PC-3 (cell line): ENCODE results near the gene CTPS1. TPM values are rescaled to one million over a fixed set of nuclear protein-coding genes. Genes with fewer than 3 reads are reported as not detected.

Source experiments
- ATAC-seq: fragments of 200-7000 bp; cut with Tn5 transposase; 2 replicates; pipeline ENCODE4 v1.9.1; 2020; ENCODE audit warnings: mild to moderate bottlenecking, moderate library complexity
- BruUV-seq: library from RNA; stranded (reverse); fragments of 400-500 nt; replicated peaks from 2 replicates; lab custom pipeline; 2021; lab: Mats Ljungman, UMichigan
- CTCF ChIA-PET: fragments of 300-600 bp; sonication (Branson Sonifier 250); formaldehyde crosslinking; loops from one replicate; lab custom pipeline; 2022; ENCODE audit warnings: antibody characterized with exemption; lab: Charles Lee
- POLR2A ChIA-PET: fragments of 300-600 bp; sonication (Branson Sonifier 250); formaldehyde crosslinking; loops from one replicate; lab custom pipeline; 2022; ENCODE audit warnings: antibody characterized with exemption; ENCODE audit not compliant: unreplicated experiment; lab: Charles Lee
- DNase-seq: peaks from one replicate; pipeline ENCODE4 v3.0.0-alpha.2; 2015
- H2AFZ ChIP-seq: fragments of 300-600 bp; sonication (generic); 2 replicates; pipeline ENCODE4 v1.6.0; 2016; ENCODE audit warnings: antibody characterized with exemption, low read length
- H3F3A ChIP-seq: fragments of 300-600 bp; sonication (generic); one replicate; pipeline ENCODE4 v1.6.0; 2017; ENCODE audit warnings: antibody characterized with exemption, low read length, control low read depth, mild to moderate bottlenecking; ENCODE audit not compliant: unreplicated experiment
- H3K27ac ChIP-seq: fragments of 300-600 bp; sonication (generic); 2 replicates; pipeline ENCODE4 v1.5.1; 2016; ENCODE audit warnings: mild to moderate bottlenecking, low read length
- H3K27me3 ChIP-seq: fragments of 300-600 bp; sonication (generic); 2 replicates; pipeline ENCODE4 v1.6.1; 2016; ENCODE audit warnings: low read length, mixed read lengths
- H3K36me3 ChIP-seq: fragments of 300-600 bp; sonication (generic); 2 replicates; pipeline ENCODE4 v1.6.1; 2016; ENCODE audit warnings: low read depth, mixed run types, low read length, mixed read lengths
- H3K4me1 ChIP-seq: fragments of 300-600 bp; sonication (generic); 2 replicates; pipeline ENCODE4 v1.5.1; 2016; ENCODE audit warnings: low read length; ENCODE audit not compliant: insufficient read depth
- H3K4me2 ChIP-seq: fragments of 300-600 bp; sonication (generic); 2 replicates; pipeline ENCODE4 v1.6.0; 2016; ENCODE audit warnings: low read length
- H3K4me3 ChIP-seq: fragments of 300-600 bp; sonication (generic); 2 replicates; pipeline ENCODE4 v1.5.1; 2016; ENCODE audit warnings: mild to moderate bottlenecking, low read length, mixed read lengths
- H3K79me2 ChIP-seq: fragments of 300-600 bp; sonication (generic); 2 replicates; pipeline ENCODE4 v1.6.1; 2017; ENCODE audit warnings: low read length, mixed read lengths
- H3K9ac ChIP-seq: fragments of 300-600 bp; sonication (generic); 2 replicates; pipeline ENCODE4 v1.6.0; 2016; ENCODE audit warnings: mild to moderate bottlenecking, low read length
- H3K9me2 ChIP-seq: fragments of 300-600 bp; sonication (generic); replicated peaks from 2 replicates; pipeline ENCODE4 v1.6.1; 2016; ENCODE audit warnings: mixed run types, low read length, mixed read lengths
- H3K9me3 ChIP-seq: fragments of 300-600 bp; sonication (generic); 2 replicates; pipeline ENCODE4 v1.6.1; 2016; ENCODE audit warnings: low read length, mixed read lengths
- H4K20me1 ChIP-seq: fragments of 300-600 bp; sonication (generic); 2 replicates; pipeline ENCODE4 v1.6.1; 2016; ENCODE audit warnings: low read length, mixed read lengths
- CTCF ChIP-seq: fragments of 300-600 bp; sonication (generic); conservative IDR thresholded peaks from 2 replicates; pipeline ENCODE4 v1.5.1; 2017; ENCODE audit warnings: antibody characterized with exemption, low read depth, mild to moderate bottlenecking, low read length
- EZH2 ChIP-seq: fragments of 300-600 bp; sonication (generic); IDR thresholded peaks from one replicate; pipeline ENCODE4 v1.6.1; 2017; ENCODE audit warnings: antibody characterized with exemption, mild to moderate bottlenecking, low read length; ENCODE audit not compliant: unreplicated experiment
- EZH2phosphoT487 ChIP-seq: fragments of 300-600 bp; sonication (generic); IDR thresholded peaks from 2 replicates; pipeline ENCODE4 v1.6.1; 2018; ENCODE audit warnings: mild to moderate bottlenecking, antibody characterized with exemption, low read length, borderline replicate concordance
- intact Hi-C: fragments of 100-400 bp; cut with micrococcal nuclease; formaldehyde crosslinking; loops from 2 replicates; pipeline ENCODE4 v1.9.0; 2023
- total RNA-seq: library from RNA; depleted of rRNA; stranded (reverse); fragments of >200 nt; gene quantifications from 2 replicates; pipeline ENCODE4 v1.2.3, GENCODE V29; 2014

The CTPS1 gene
- total RNA-seq, 1 experiment from 2014 or later = 63.4 TPM

DNA sequence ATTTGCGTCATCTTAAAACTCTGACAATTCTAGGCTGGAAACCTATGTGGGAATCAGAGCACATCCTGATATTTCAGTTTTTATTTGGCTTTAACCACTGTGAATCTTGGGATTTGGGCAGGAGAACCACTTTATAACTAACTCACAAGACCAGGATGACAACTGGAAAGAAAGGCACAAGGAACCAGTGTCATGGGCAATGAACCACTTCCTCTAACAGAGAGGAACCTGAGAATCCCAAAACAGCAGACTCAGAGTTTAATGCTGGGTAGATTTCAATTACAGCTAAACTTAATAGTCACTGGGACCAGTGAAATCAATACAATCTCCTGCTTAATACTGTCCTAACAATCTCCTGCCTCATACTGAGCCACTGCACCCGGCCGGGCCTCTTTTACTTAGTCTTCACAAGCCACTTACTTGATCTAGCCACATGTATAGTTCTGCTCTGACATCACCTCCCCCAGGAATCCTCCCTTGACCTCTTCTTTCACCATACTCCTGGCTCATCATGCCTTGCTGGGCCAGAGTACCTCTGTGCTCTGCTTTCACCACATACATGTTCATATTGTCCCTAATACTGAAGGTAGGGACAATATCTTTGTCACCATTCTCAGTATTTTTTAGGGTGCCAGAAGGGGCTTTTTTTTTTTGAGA lies 62.2 kb downstream of the CTPS1 start:
- H3K27ac ChIP-seq = no peak overlapping the region
- CTCF ChIA-PET = no interaction called here
- peaks cover 23% of the 10 kb centered on the region for H3K36me3 ChIP-seq
- H4K20me1 ChIP-seq = no peaks in the 10 kb centered on the region
- no peaks in the 10 kb centered on the region for H3F3A ChIP-seq
- H3K9ac ChIP-seq = no peak overlapping the region
- no peaks in the 10 kb centered on the region for H3K79me2 ChIP-seq
- no peak overlapping the region for H3K4me3 ChIP-seq
- intact Hi-C loops = no loop called here
- ATAC-seq (no peak), DNase-seq (no peak)
- H3K4me2 ChIP-seq = no peak overlapping the region
- no peaks in the 10 kb centered on the region for H3K9me2 ChIP-seq
- H3K27me3 ChIP-seq = no peaks in the 10 kb centered on the region
- no peaks in the 10 kb centered on the region for H3K4me1 ChIP-seq
- no peaks in the 10 kb centered on the region for H3K9me3 ChIP-seq
- BruUV-seq = no TSS peak
- POLR2A ChIA-PET = no interaction called here
- no peak overlapping the region for H2AFZ ChIP-seq
- TF ChIP-seq EZH2phosphoT487 (no peak), CTCF (no peak), EZH2 (no peak)

- Histone ChIP-seq H3F3A (no peaks in the 10 kb centered on the region), H3K79me2 (no peaks in the 10 kb centered on the region), H3K9me3 (no peaks in the 10 kb centered on the region), H2AFZ (no peak overlapping the region), H3K36me3 (peaks cover 28% of the 10 kb centered on the region), H3K4me3 (no peak overlapping the region), H3K4me1 (no peaks in the 10 kb centered on the region), H3K27me3 (no peaks in the 10 kb centered on the region), H3K9ac (no peak overlapping the region), H3K4me2 (no peak overlapping the region), H3K9me2 (no peaks in the 10 kb centered on the region), H3K27ac (no peak overlapping the region), H4K20me1 (no peaks in the 10 kb centered on the region)
- ChIA-PET POLR2A (no interaction called here), CTCF (no interaction called here)
- ATAC-seq = peak; percentile 18; the same call in 1 of the 2 replicates
- no peak for TF ChIP-seq CTCF
- no peak for TF ChIP-seq EZH2
- TF ChIP-seq EZH2phosphoT487 = no peak
- DNase-seq = no peak
- BruUV-seq = no TSS peak
- intact Hi-C loops = no loop called here
Measured at GRCh38 chr1:41044187-41044586, 64.7 kb downstream of the CTPS1 start.

GRCh38 chr1:41045740-41046139 lies 66.2 kb downstream of the CTPS1 start:
- H3K9me2 ChIP-seq = no peaks in the 10 kb centered on the region
- no peak overlapping the region for H3K27ac ChIP-seq
- peak; percentile 30 for DNase-seq
- ChIA-PET CTCF (no interaction called here), POLR2A (no interaction called here)
- H4K20me1 ChIP-seq = no peaks in the 10 kb centered on the region
- no peak overlapping the region for H3K9ac ChIP-seq
- intact Hi-C loops = no loop called here
- peaks cover 19% of the 10 kb centered on the region; the same call in 1 of the 2 replicates for H3K36me3 ChIP-seq
- no TSS peak for BruUV-seq
- no peak overlapping the region for H3K4me2 ChIP-seq
- no peaks in the 10 kb centered on the region for H3F3A ChIP-seq
- no peak overlapping the region for H2AFZ ChIP-seq
- H3K4me1 ChIP-seq = no peaks in the 10 kb centered on the region
- TF ChIP-seq EZH2phosphoT487 (no peak), CTCF (no peak), EZH2 (no peak)
- H3K79me2 ChIP-seq = no peaks in the 10 kb centered on the region
- no peaks in the 10 kb centered on the region for H3K9me3 ChIP-seq
- no peak overlapping the region for H3K4me3 ChIP-seq
- no peaks in the 10 kb centered on the region for H3K27me3 ChIP-seq
- ATAC-seq = no peak
